Measurements from ENCODE around the gene TCF25. TPM values are rescaled to one million over a fixed set of nuclear protein-coding genes. Genes with fewer than 3 reads are reported as not detected.
"Not testable (repeated sequence)": the region's sequence is repeated elsewhere in the genome, so short reads cannot be mapped to it uniquely, and the experiment has no call there.

TCF25 gene
- total RNA-seq, 2 experiments from 2014 or later, result 306 to 307 TPM

- no peaks in the 10 kb centered on the region for H3K9me3 ChIP-seq (ENCODE audit: control insufficient read depth in 1 of 2, insufficient read depth in 1 of 2, low read length in 2 of 2)
- POLR2A ChIA-PET, result interaction anchor here (0.6 kb wide), 1 partner anchor 566 kb away, joined by 3 read pairs; no protein-coding TSS in a partner anchor
- Mint-ChIP-seq H3K4me3 (no peak overlapping the region), H3K9me3 (no peaks in the 10 kb centered on the region), H3K27ac (no peak overlapping the region), H3K36me3 (ENCODE audit: low read depth) (peaks cover 22% of the 10 kb centered on the region), H3K27me3 (no peaks in the 10 kb centered on the region), H3K4me1 (ENCODE audit: low read depth) (peaks cover 3% of the 10 kb centered on the region)
- no peak for TF ChIP-seq CTCF (IDR thresholded peaks at IDR 0.05)
- ATAC-seq (ENCODE audit: poor library complexity) (no peak), DNase-seq (no peak)
- H3K4me1 ChIP-seq (ENCODE audit: insufficient read depth, low read length), result peaks cover 26% of the 10 kb centered on the region
- CTCF ChIA-PET, result interaction anchor here (0.7 kb wide), 1 partner anchor 11 kb away, joined by 3 read pairs; the partner anchor contains the start of gene TUBB3
- intact Hi-C loops (cut with DNase I, micrococcal nuclease), result no loop called here
- H3K27ac ChIP-seq (ENCODE audit: low read depth in 1 of 2, low read length in 2 of 2), result no peak overlapping the region
- H3K36me3 ChIP-seq (ENCODE audit: insufficient read depth, low read length), result peaks cover 23% of the 10 kb centered on the region
- H3K27me3 ChIP-seq (ENCODE audit: control insufficient read depth in 1 of 2, insufficient read depth in 2 of 2, low read length in 2 of 2), result no peaks in the 10 kb centered on the region
- no peak overlapping the region for H3K4me3 ChIP-seq (ENCODE audit: low read length)
Observed at GRCh38 chr16:89912143-89912542, 38.8 kb downstream of the TCF25 start.

- ChIA-PET CTCF (no interaction called here), POLR2A (no interaction called here)
- DNase-seq (no peak), ATAC-seq (ENCODE audit: poor library complexity) (no peak)
- H3K27ac ChIP-seq (ENCODE audit: low read depth in 1 of 2, low read length in 2 of 2), result no peak overlapping the region
- no peaks in the 10 kb centered on the region for H3K27me3 Mint-ChIP-seq
- peaks cover 5% of the 10 kb centered on the region for H3K4me1 Mint-ChIP-seq (ENCODE audit: low read depth)
- H3K27me3 ChIP-seq (ENCODE audit: control insufficient read depth in 1 of 2, insufficient read depth in 2 of 2, low read length in 2 of 2), result no peaks in the 10 kb centered on the region
- H3K4me1 ChIP-seq (ENCODE audit: insufficient read depth, low read length), result peaks cover 31% of the 10 kb centered on the region
- no peak overlapping the region for H3K4me3 ChIP-seq (ENCODE audit: low read length)
- H3K36me3 Mint-ChIP-seq (ENCODE audit: low read depth), result peaks cover 22% of the 10 kb centered on the region
- H3K9me3 ChIP-seq (ENCODE audit: control insufficient read depth in 1 of 2, insufficient read depth in 1 of 2, low read length in 2 of 2), result no peaks in the 10 kb centered on the region
- no peak for TF ChIP-seq CTCF (IDR thresholded peaks at IDR 0.05)
- H3K4me3 Mint-ChIP-seq, result no peak overlapping the region
- H3K9me3 Mint-ChIP-seq, result no peaks in the 10 kb centered on the region
- H3K27ac Mint-ChIP-seq, result no peak overlapping the region
- intact Hi-C loops (cut with DNase I, micrococcal nuclease), result no loop called here
- H3K36me3 ChIP-seq (ENCODE audit: insufficient read depth, low read length), result peaks cover 22% of the 10 kb centered on the region
Observed at GRCh38 chr16:89912627-89913026, 39.2 kb downstream of the TCF25 start.

- intact Hi-C loops (cut with DNase I, micrococcal nuclease), result no loop called here
- peaks cover 41% of the 10 kb centered on the region for H3K4me1 ChIP-seq (ENCODE audit: insufficient read depth, low read length)
- H3K36me3 ChIP-seq (ENCODE audit: insufficient read depth, low read length), result peaks cover 17% of the 10 kb centered on the region
- peaks cover 0 to 4% of the 10 kb centered on the region in 2 experiments for H3K9me3 ChIP-seq (ENCODE audit: control insufficient read depth in 1 of 2, insufficient read depth in 1 of 2, low read length in 2 of 2)
- ATAC-seq (ENCODE audit: poor library complexity) (no peak), DNase-seq (no peak)
- Mint-ChIP-seq H3K9me3 (no peaks in the 10 kb centered on the region), H3K36me3 (ENCODE audit: low read depth) (peaks cover 21% of the 10 kb centered on the region), H3K4me1 (ENCODE audit: low read depth) (peaks cover 13% of the 10 kb centered on the region), H3K27me3 (no peaks in the 10 kb centered on the region), H3K27ac (no peak overlapping the region), H3K4me3 (no peak overlapping the region)
- CTCF ChIA-PET, result no interaction called here
- TF ChIP-seq CTCF (IDR thresholded peaks at IDR 0.05), result no peak
- POLR2A ChIA-PET, result no interaction called here
- H3K27ac ChIP-seq (ENCODE audit: low read depth in 1 of 2, low read length in 2 of 2), result no peak overlapping the region
- peaks cover 0 to 3% of the 10 kb centered on the region in 2 experiments for H3K27me3 ChIP-seq (ENCODE audit: control insufficient read depth in 1 of 2, insufficient read depth in 2 of 2, low read length in 2 of 2)
- H3K4me3 ChIP-seq (ENCODE audit: low read length), result no peak overlapping the region
Observed at GRCh38 chr16:89913408-89914387, 40.3 kb downstream of the TCF25 start.

GRCh38 chr16:89914642-89915285 lies 41.4 kb downstream of the TCF25 start:
- POLR2A ChIA-PET; H3K27ac ChIP-seq (ENCODE audit: low read depth in 1 of 2, low read length in 2 of 2); intact Hi-C loops (cut with DNase I, micrococcal nuclease); H3K27me3 Mint-ChIP-seq; H3K9me3 Mint-ChIP-seq; H3K27me3 ChIP-seq (ENCODE audit: control insufficient read depth in 1 of 2, insufficient read depth in 2 of 2, low read length in 2 of 2); H3K9me3 ChIP-seq (ENCODE audit: control insufficient read depth in 1 of 2, insufficient read depth in 1 of 2, low read length in 2 of 2); H3K27ac Mint-ChIP-seq; ATAC-seq (ENCODE audit: poor library complexity); CTCF ChIA-PET; H3K4me3 ChIP-seq (ENCODE audit: low read length); DNase-seq; H3K4me3 Mint-ChIP-seq: not testable (repeated sequence)
- H3K36me3 ChIP-seq (ENCODE audit: insufficient read depth, low read length), result peaks cover 14% of the 10 kb centered on the region
- peaks cover 16% of the 10 kb centered on the region for H3K4me1 Mint-ChIP-seq (ENCODE audit: low read depth)
- peaks cover 13% of the 10 kb centered on the region for H3K36me3 Mint-ChIP-seq (ENCODE audit: low read depth)
- H3K4me1 ChIP-seq (ENCODE audit: insufficient read depth, low read length), result peaks cover 50% of the 10 kb centered on the region
